CD4-positive, alpha-beta T cell treated with Interleukin-2 at 100 ng/mL for 4 hours (primary cell): ENCODE measurements around the gene VEGFA.

Experiments used
- DNase-seq: peaks from one replicate; pipeline ENCODE4 v3.0.0-alpha.2; 2020; ENCODE audit warnings: low spot score

The VEGFA gene

GRCh38 chr6:43823879-43824702, 54.1 kb downstream of the VEGFA start:
- peak; percentile 1 for DNase-seq

GRCh38 chr6:43824703-43825064, 54.7 kb downstream of the VEGFA start:
- DNase-seq = no peak

GRCh38 chr6:43825187-43826115, 55.4 kb downstream of the VEGFA start:
- DNase-seq = no peak

GRCh38 chr6:43826730-43827129, 56.7 kb downstream of the VEGFA start:
- no peak for DNase-seq

GRCh38 chr6:43827898-43828297, 57.9 kb downstream of the VEGFA start:
- no peak for DNase-seq

- no peak for DNase-seq
Measured at GRCh38 chr6:43828711-43829110, 58.7 kb downstream of the VEGFA start.

- no peak for DNase-seq
Measured at GRCh38 chr6:43829470-43829869, 59.5 kb downstream of the VEGFA start.

- DNase-seq = no peak
Measured at GRCh38 chr6:43830775-43831174, 60.8 kb downstream of the VEGFA start.

- no peak for DNase-seq
Measured at GRCh38 chr6:43831191-43831590, 61.2 kb downstream of the VEGFA start.

GRCh38 chr6:43833223-43833995, 63.4 kb downstream of the VEGFA start:
- DNase-seq = no peak

GRCh38 chr6:43833996-43834390, 64.0 kb downstream of the VEGFA start:
- no peak for DNase-seq

- DNase-seq = no peak
Measured at GRCh38 chr6:43834528-43835155, 64.6 kb downstream of the VEGFA start.

GRCh38 chr6:43835872-43836419, 65.9 kb downstream of the VEGFA start:
- no peak for DNase-seq
